Esophagus squamous epithelium (tissue), 4 donors: ENCODE results near the gene RAB8B.

Experiments used
- CTCF ChIP-seq, 6 experiments: fragments of 450-650 bp in 4 of 6; fragments of 200-600 bp in 2 of 6; sonication (generic) in 2 of 6; IDR thresholded peaks; one replicate each; pipeline ENCODE4 v1.5.1; 2016 to 2019; ENCODE audit warnings: antibody characterized with exemption in 6 of 6, mild to moderate bottlenecking in 4 of 6, moderate library complexity in 4 of 6
- POLR2A ChIP-seq, 4 donors: fragments of 450-650 bp; IDR thresholded peaks; one replicate each; pipeline ENCODE4 v1.6.1; 2017; ENCODE audit warnings: antibody characterized with exemption in 4 of 4, mild to moderate bottlenecking in 4 of 4, moderate library complexity in 3 of 4

GRCh38 chr15:63195569-63196015 lies 6.2 kb downstream of the RAB8B start:
- TF ChIP-seq POLR2A (IDR thresholded peaks at IDR 0.05) (no peak), CTCF (IDR thresholded peaks at IDR 0.05) (no peak)
